ENCODE measurements around the gene MMD.
"Not testable (repeated sequence)": the region's sequence is repeated elsewhere in the genome, so short reads cannot be mapped to it uniquely, and the experiment has no call there.

Gene MMD

DNA sequence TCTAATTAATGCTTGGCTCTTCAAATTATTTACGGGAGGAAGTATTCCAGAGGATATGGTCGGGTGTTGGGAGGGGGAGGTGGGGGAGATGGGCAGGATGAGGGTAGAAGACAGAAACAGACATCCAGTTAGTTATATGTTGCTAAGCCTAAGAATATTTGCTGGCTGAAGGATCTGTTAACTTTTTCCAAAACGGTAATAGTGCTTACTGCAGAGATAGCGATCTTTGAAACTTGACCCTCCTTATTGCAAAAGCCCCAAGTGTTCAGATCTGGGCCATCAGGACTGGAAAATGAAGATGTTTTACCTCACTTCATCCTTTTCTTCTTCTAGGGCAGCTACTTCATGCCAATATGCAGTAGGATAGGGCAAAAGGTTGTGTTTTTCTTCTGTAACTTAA, 27.0 kb upstream of the MMD start:
- Histone ChIP-seq H3K4me3 (ENCODE audit: low read depth, low read length, poor library complexity, severe bottlenecking) (no peak overlapping the region), H3K36me3 (ENCODE audit: insufficient read depth, low read length) (no peaks in the 10 kb centered on the region), H3K9ac (ENCODE audit: low read length) (no peak overlapping the region), H3K4me2 (ENCODE audit: low read length) (no peak overlapping the region), H4K20me1 (ENCODE audit: insufficient read depth, low read length) (no peaks in the 10 kb centered on the region), H3K27ac (ENCODE audit: low read depth, low read length, poor library complexity, severe bottlenecking) (no peak overlapping the region), H3K4me1 (ENCODE audit: insufficient read depth, low read length, severe bottlenecking) (no peaks in the 10 kb centered on the region), H3K27me3 (ENCODE audit: insufficient read depth, low read length) (no peaks in the 10 kb centered on the region), H3K9me3 (ENCODE audit: low read length) (no peaks in the 10 kb centered on the region), H3K9me2 (ENCODE audit: low read depth, low read length) (no peaks in the 10 kb centered on the region), H2AFZ (ENCODE audit: low read length) (no peak overlapping the region), H3F3A (ENCODE audit: insufficient read depth, low read length) (no peaks in the 10 kb centered on the region), H3K79me2 (ENCODE audit: insufficient read depth, low read length) (no peaks in the 10 kb centered on the region)
- no peak for TF ChIP-seq EZH2 (IDR thresholded peaks at IDR 0.05; ENCODE audit: borderline replicate concordance, low read length)
- no peak for TF ChIP-seq CTCF (IDR thresholded peaks at IDR 0.05; ENCODE audit: low read length)

GRCh38 chr17:55446581-55447205, 25.1 kb upstream of the MMD start:
- Histone ChIP-seq H3F3A (ENCODE audit: insufficient read depth, low read length) (no peaks in the 10 kb centered on the region), H3K27me3 (ENCODE audit: insufficient read depth, low read length) (no peaks in the 10 kb centered on the region), H3K4me2 (ENCODE audit: low read length) (no peak overlapping the region), H4K20me1 (ENCODE audit: insufficient read depth, low read length) (no peaks in the 10 kb centered on the region), H3K27ac (ENCODE audit: low read depth, low read length, poor library complexity, severe bottlenecking) (no peak overlapping the region), H3K79me2 (ENCODE audit: insufficient read depth, low read length) (no peaks in the 10 kb centered on the region), H2AFZ (ENCODE audit: low read length) (no peak overlapping the region), H3K4me3 (ENCODE audit: low read depth, low read length, poor library complexity, severe bottlenecking) (no peak overlapping the region), H3K4me1 (ENCODE audit: insufficient read depth, low read length, severe bottlenecking) (no peaks in the 10 kb centered on the region), H3K36me3 (ENCODE audit: insufficient read depth, low read length) (no peaks in the 10 kb centered on the region), H3K9me3 (ENCODE audit: low read length) (no peaks in the 10 kb centered on the region), H3K9ac (ENCODE audit: low read length) (no peak overlapping the region), H3K9me2 (ENCODE audit: low read depth, low read length) (no peaks in the 10 kb centered on the region)
- TF ChIP-seq CTCF (IDR thresholded peaks at IDR 0.05; ENCODE audit: low read length) (no peak), EZH2 (IDR thresholded peaks at IDR 0.05; ENCODE audit: borderline replicate concordance, low read length) (no peak)

DNA sequence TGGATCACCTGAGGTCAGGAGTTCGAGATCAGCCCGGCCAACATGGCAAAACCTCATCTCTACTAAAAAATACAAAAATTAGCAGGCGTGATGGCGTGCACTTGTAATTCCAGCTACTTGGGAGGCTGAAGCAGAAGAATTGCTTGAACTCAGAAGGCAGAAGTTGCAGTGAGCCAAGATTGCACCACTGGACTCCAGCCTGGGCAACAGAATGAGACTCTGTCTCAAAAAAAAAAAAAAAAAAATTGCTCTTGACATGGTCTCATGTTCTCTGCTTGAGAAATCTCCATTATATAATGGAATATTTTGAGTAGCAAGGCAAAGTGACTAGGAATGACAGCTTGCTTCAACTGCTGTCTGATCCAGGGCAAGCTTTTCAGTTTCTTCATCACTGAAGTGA, 24.4 kb upstream of the MMD start:
- H3K4me2 ChIP-seq (ENCODE audit: low read length); H3K4me3 ChIP-seq (ENCODE audit: low read depth, low read length, poor library complexity, severe bottlenecking); H3K27me3 ChIP-seq (ENCODE audit: insufficient read depth, low read length); H3K36me3 ChIP-seq (ENCODE audit: insufficient read depth, low read length); H3K9me2 ChIP-seq (ENCODE audit: low read depth, low read length); H3K9me3 ChIP-seq (ENCODE audit: low read length); H3K4me1 ChIP-seq (ENCODE audit: insufficient read depth, low read length, severe bottlenecking); H3K79me2 ChIP-seq (ENCODE audit: insufficient read depth, low read length); H3K9ac ChIP-seq (ENCODE audit: low read length); H2AFZ ChIP-seq (ENCODE audit: low read length); H3F3A ChIP-seq (ENCODE audit: insufficient read depth, low read length); H4K20me1 ChIP-seq (ENCODE audit: insufficient read depth, low read length); H3K27ac ChIP-seq (ENCODE audit: low read depth, low read length, poor library complexity, severe bottlenecking): not testable (repeated sequence)
